IMR-90 (cell line): ENCODE measurements around the gene NUDT8. TPM values are rescaled to one million over a fixed set of nuclear protein-coding genes. Genes with fewer than 3 reads are reported as not detected.

Experiments
- ATAC-seq: fragments of 200-7000 bp; cut with Tn5 transposase; 2 replicates; pipeline ENCODE4 v1.9.1; 2020; ENCODE audit warnings: low read depth, mild to moderate bottlenecking, moderate library complexity
- BruUV-seq: library from RNA; stranded (reverse); fragments of 400-500 nt; replicated peaks from 2 replicates; lab custom pipeline; 2021; lab: Mats Ljungman, UMichigan
- CTCF ChIA-PET: fragments of 300-600 bp; formaldehyde crosslinking; extraction: SDS; loops from one replicate; lab custom pipeline; 2021; ENCODE audit warnings: antibody characterized with exemption; lab: Yijun Ruan, JAX
- POLR2A ChIA-PET: fragments of 300-600 bp; sonication (Branson Sonifier 250); formaldehyde crosslinking; loops from one replicate; lab custom pipeline; 2022; ENCODE audit warnings: antibody characterized with exemption; ENCODE audit not compliant: unreplicated experiment; lab: Charles Lee
- DNase-seq: peaks from one replicate; pipeline ENCODE4 v3.0.0; 2013
- H2AFZ ChIP-seq: replicated peaks from 2 replicates; pipeline ENCODE3; 2013; ENCODE audit warnings: low read length, mild to moderate bottlenecking; ENCODE audit not compliant: poor library complexity
- H2AK5ac ChIP-seq: 2 replicates; pipeline ENCODE4 v1.6.1; 2013; ENCODE audit warnings: low read depth, low read length, inconsistent platforms
- H2AK9ac ChIP-seq: replicated peaks from 2 replicates; pipeline ENCODE3; 2013; ENCODE audit warnings: mild to moderate bottlenecking, low read depth, low read length, moderate library complexity; ENCODE audit not compliant: poor library complexity
- H2BK120ac ChIP-seq: 2 replicates; pipeline ENCODE4 v1.6.1; 2013; ENCODE audit warnings: low read depth, low read length, inconsistent platforms
- H2BK15ac ChIP-seq: 3 replicates; pipeline ENCODE4 v1.6.1; 2013; ENCODE audit warnings: low read depth, low read length, inconsistent platforms
- H2BK20ac ChIP-seq: 2 replicates; pipeline ENCODE4 v1.6.1; 2013; ENCODE audit warnings: low read depth, mild to moderate bottlenecking, inconsistent platforms, low read length, moderate library complexity
- H2BK5ac ChIP-seq: 2 replicates; pipeline ENCODE4 v1.6.1; 2013; ENCODE audit warnings: mild to moderate bottlenecking, low read depth, low read length, inconsistent platforms; ENCODE audit not compliant: poor library complexity, severe bottlenecking
- H3K14ac ChIP-seq: replicated peaks from 2 replicates; pipeline ENCODE4 v1.6.1; 2013; ENCODE audit warnings: low read depth, low read length, inconsistent platforms
- H3K18ac ChIP-seq: 2 replicates; pipeline ENCODE4 v1.6.1; 2013; ENCODE audit warnings: low read depth, low read length, control low read depth
- H3K23ac ChIP-seq: 2 replicates; pipeline ENCODE4 v1.6.1; 2013; ENCODE audit warnings: low read depth, low read length, inconsistent platforms
- H3K27ac ChIP-seq: 2 replicates; pipeline ENCODE4 v1.5.1; 2013; ENCODE audit warnings: mild to moderate bottlenecking, control low read depth, low read length; ENCODE audit not compliant: insufficient read depth
- H3K27me3 ChIP-seq: 2 replicates; pipeline ENCODE4 v1.6.1; 2013; ENCODE audit warnings: low read length; ENCODE audit not compliant: control insufficient read depth, insufficient read depth
- H3K36me3 ChIP-seq: 2 replicates; pipeline ENCODE4 v1.6.1; 2013; ENCODE audit warnings: low read length, mixed read lengths; ENCODE audit not compliant: control insufficient read depth, insufficient read depth
- H3K4ac ChIP-seq: 2 replicates; pipeline ENCODE4 v1.6.1; 2013; ENCODE audit warnings: low read depth, low read length, inconsistent platforms
- H3K4me1 ChIP-seq: 2 replicates; pipeline ENCODE4 v1.6.1; 2013; ENCODE audit warnings: low read length, mixed read lengths; ENCODE audit not compliant: control insufficient read depth, insufficient read depth
- H3K4me2 ChIP-seq: 2 replicates; pipeline ENCODE4 v1.6.1; 2013; ENCODE audit warnings: low read depth, mild to moderate bottlenecking, control low read depth, low read length, moderate library complexity
- H3K4me3 ChIP-seq: 2 replicates; pipeline ENCODE4 v1.5.1; 2013; ENCODE audit warnings: low read depth, mild to moderate bottlenecking, control low read depth, low read length, moderate library complexity; ENCODE audit not compliant: insufficient read depth
- H3K56ac ChIP-seq: 2 replicates; pipeline ENCODE4 v1.6.1; 2013; ENCODE audit warnings: low read length, inconsistent platforms; ENCODE audit not compliant: insufficient read depth; ENCODE audit errors: extremely low read depth
- H3K79me1 ChIP-seq, 2 experiments: 2 replicates each; pipeline ENCODE4 v1.6.1; 2013; ENCODE audit warnings: low read length in 2 of 2, inconsistent platforms in 1 of 2, low read depth in 1 of 2
- H3K9ac ChIP-seq: 2 replicates; pipeline ENCODE4 v1.6.1; 2013; ENCODE audit warnings: low read depth, low read length, control low read depth
- H3K9me1 ChIP-seq: 2 replicates; pipeline ENCODE4 v1.6.1; 2013; ENCODE audit warnings: low read length, inconsistent platforms; ENCODE audit not compliant: insufficient read depth
- H3K9me3 ChIP-seq: 2 replicates; pipeline ENCODE4 v1.6.1; 2013; ENCODE audit warnings: low read length; ENCODE audit not compliant: control insufficient read depth, insufficient read depth
- H4K20me1 ChIP-seq: 2 replicates; pipeline ENCODE4 v1.6.1; 2013; ENCODE audit warnings: low read length, inconsistent platforms; ENCODE audit not compliant: insufficient read depth
- H4K5ac ChIP-seq: 2 replicates; pipeline ENCODE4 v1.6.1; 2013; ENCODE audit warnings: mild to moderate bottlenecking, low read depth, low read length, control low read depth
- H4K8ac ChIP-seq, 2 experiments: 2 replicates each; pipeline ENCODE4 v1.6.1; 2013; ENCODE audit warnings: low read depth in 2 of 2, low read length in 2 of 2, control low read depth in 1 of 2, inconsistent platforms in 1 of 2
- H4K91ac ChIP-seq: 2 replicates; pipeline ENCODE4 v1.6.1; 2013; ENCODE audit warnings: low read depth, low read length, inconsistent platforms; ENCODE audit not compliant: insufficient read depth
- BHLHE40 ChIP-seq: fragments of 150-350 bp; IDR thresholded peaks from 2 replicates; pipeline ENCODE4 v1.6.1; 2016; ENCODE audit warnings: mild to moderate bottlenecking, low read depth, low read length
- CEBPB ChIP-seq: IDR thresholded peaks from 2 replicates; pipeline ENCODE4 v1.6.1; 2012; ENCODE audit warnings: low read depth, low read length, improper control_type of control experiment
- FOS ChIP-seq: fragments of 150-350 bp; IDR thresholded peaks from 2 replicates; pipeline ENCODE4 v1.6.1; 2016; ENCODE audit warnings: low read depth, low read length
- MXI1 ChIP-seq: IDR thresholded peaks from 2 replicates; pipeline ENCODE4 v1.6.1; 2012; ENCODE audit warnings: low read depth, mild to moderate bottlenecking, low read length, moderate library complexity, borderline replicate concordance
- NFE2L2 ChIP-seq: fragments of 150-350 bp; IDR thresholded peaks from 2 replicates; pipeline ENCODE4 v1.6.1; 2016; ENCODE audit warnings: low read depth, mild to moderate bottlenecking, low read length
- POLR2A ChIP-seq: IDR thresholded peaks from 2 replicates; pipeline ENCODE4 v1.6.1; 2012; ENCODE audit warnings: mild to moderate bottlenecking, low read depth, low read length
- RAD21 ChIP-seq: IDR thresholded peaks from 2 replicates; pipeline ENCODE4 v1.6.1; 2012; ENCODE audit warnings: low read length, improper control_type of control experiment
- RCOR1 ChIP-seq: IDR thresholded peaks from 2 replicates; pipeline ENCODE4 v1.6.1; 2012; ENCODE audit warnings: mild to moderate bottlenecking, low read length, improper control_type of control experiment; ENCODE audit not compliant: insufficient replicate concordance
- RFX5 ChIP-seq: IDR thresholded peaks from 2 replicates; pipeline ENCODE4 v1.8.0; 2012; ENCODE audit warnings: low read depth, mild to moderate bottlenecking, low read length, moderate library complexity
- SMC3 ChIP-seq: fragments of 150-350 bp; IDR thresholded peaks from 2 replicates; pipeline ENCODE4 v1.6.1; 2016; ENCODE audit warnings: low read depth, mild to moderate bottlenecking, antibody characterized with exemption, low read length, moderate library complexity
- WGBS, 2 experiments: methylation state at CpG; one replicate each; pipeline versions ENCODE4 v1.1.5 to v1.1.7; 2013; ENCODE audit warnings: missing lambda C conversion rate in 2 of 2; ENCODE audit not compliant: insufficient read length in 1 of 2; ENCODE audit errors: extremely low coverage in 2 of 2; 5-methylcytosine and 5-hydroxymethylcytosine counted together
- dilution Hi-C: fragments of 300-500 bp; cut with HindIII; formaldehyde crosslinking; loops from one replicate; pipeline ENCODE4 v1.14.3; 2018; ENCODE audit warnings: low sequenced_read_pairs; ENCODE audit not compliant: unreplicated experiment
- in situ Hi-C: fragments of 300-500 bp; cut with MboI; formaldehyde crosslinking; loops from 3 replicates; pipeline ENCODE4 v1.14.3; 2019; ENCODE audit warnings: low sequenced_read_pairs, inconsistent platforms, mixed read lengths
- intact Hi-C: fragments of 100-400 bp; cut with micrococcal nuclease; formaldehyde crosslinking; loops from 2 replicates; pipeline ENCODE4 v1.10.0; 2022
- polyA plus RNA-seq, 3 experiments: library from polyadenylated mRNA; depleted of rRNA; stranded (reverse); fragments of >200 nt; gene quantifications; 2 replicates each; pipeline ENCODE4 v1.2.3, GENCODE V29; 2012; ENCODE audit warnings: low replicate concordance in 1 of 3
- total RNA-seq: library from RNA; depleted of rRNA; stranded (reverse); fragments of >200 nt; gene quantifications from 2 replicates; pipeline ENCODE4 v1.2.3, GENCODE V29; 2012
- TF ChIP-seq, protein P1 (sequence below): fragments of 150-350 bp; IDR thresholded peaks from 2 replicates; pipeline ENCODE4 v1.6.1; 2017; ENCODE audit warnings: mild to moderate bottlenecking, antibody characterized with exemption, low read length, low read depth
- TF ChIP-seq, protein P2 (sequence below): fragments of 150-350 bp; IDR thresholded peaks from 2 replicates; pipeline ENCODE4 v1.6.1; 2016; ENCODE audit warnings: low read depth, mild to moderate bottlenecking, low read length, moderate library complexity, borderline replicate concordance

The NUDT8 gene
- total and polyA plus RNA-seq, 2 of the 4 experiments (the other 2 are of a cell fraction), result 1.4 to 2.5 TPM

DNA sequence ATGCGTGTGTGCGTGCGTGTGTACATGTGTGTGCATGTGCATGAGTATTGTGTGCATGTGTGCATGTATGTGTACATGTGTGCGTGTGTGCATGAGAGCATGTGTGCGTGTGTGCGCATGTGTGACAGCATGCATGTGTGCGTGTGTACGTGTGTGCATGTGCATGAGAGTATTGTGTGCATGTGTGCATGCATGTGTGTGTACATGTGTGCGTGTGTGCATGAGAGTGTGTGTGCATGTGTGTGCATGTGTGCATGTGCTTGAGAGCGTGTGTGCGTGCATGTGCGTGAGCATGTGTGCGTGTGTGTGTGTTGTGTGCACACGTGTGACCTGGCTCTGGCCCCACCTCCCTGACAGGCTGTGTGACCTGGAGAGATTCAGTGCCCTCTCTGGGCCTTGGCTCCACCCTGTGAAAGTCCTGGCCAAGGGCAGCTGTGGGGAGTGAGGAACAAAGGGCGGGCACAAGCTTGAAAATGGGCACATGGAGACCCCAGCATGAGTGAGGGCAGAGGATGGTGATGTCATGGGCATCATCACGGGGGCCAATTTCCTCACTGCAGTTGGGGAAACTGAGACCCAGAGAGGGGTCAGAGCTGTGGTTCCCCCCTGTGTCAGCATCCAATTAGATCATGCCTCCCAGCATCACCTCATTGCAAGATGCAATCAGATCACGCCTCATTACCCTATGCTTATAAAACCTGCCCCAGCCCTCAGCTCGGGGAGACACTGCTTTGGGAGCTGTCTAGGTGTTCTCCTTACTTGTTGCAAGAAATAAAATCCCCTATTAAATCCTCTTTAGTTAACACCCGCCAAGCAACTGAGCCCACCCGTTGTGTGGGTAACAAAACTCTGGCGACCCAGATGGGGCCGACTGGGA, 20.1 kb upstream of the NUDT8 start (continued):
- TF ChIP-seq NFE2L2, result no peak

DNA sequence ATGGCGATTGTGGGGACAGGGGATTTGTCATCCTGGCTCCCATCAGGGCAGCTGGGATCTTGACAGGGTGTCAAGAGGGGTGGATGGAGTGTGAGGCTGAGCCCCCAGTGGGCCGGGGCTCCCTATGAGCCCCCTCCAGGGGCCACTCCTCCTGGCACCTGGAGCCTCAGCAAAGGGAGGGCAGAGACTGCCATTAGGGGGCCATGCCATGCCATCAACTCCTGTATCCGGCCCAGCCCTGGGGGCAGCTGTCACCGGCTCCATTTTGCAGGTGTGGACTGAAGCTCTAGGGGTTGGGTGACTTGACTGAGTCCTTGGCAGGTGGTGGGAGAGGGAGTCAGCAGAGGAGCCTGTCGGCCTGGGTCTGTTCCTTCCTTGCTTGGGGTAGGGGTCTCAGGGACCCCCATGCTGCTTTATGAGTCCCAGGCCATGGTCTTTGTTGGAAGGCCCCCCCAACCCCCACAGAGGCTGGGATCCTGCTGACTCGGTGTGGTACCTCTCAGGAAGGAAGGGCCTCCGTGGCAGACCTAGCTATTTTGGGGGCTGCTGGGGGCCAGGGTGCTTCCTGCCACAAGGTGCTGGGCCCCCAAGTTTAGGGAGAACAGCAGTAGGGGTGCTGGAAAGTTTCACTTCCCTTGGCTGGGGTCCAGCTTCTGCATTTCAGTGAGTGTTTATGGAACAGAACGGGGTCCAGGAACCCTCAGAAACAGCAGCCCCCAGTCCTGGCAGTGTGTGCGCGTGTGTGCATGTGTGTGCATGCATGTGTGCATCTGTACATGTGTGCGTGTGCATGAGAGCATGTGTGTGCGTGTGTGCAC, 19.3 kb upstream of the NUDT8 start:
- ChIA-PET CTCF (no interaction called here), POLR2A (no interaction called here)
- dilution Hi-C loops, result no loop called here
- Histone ChIP-seq H3K27me3 (peaks cover 15% of the 10 kb centered on the region), H2BK20ac (no peak overlapping the region), H3K4me1 (no peaks in the 10 kb centered on the region), H2BK120ac (no peak overlapping the region), H3K9me1 (peaks cover 7% of the 10 kb centered on the region; the same call in 1 of the 2 replicates), H3K4ac (no peak overlapping the region), H3K9me3 (no peaks in the 10 kb centered on the region; the same call in 1 of the 2 replicates), H4K8ac (no peak overlapping the region), H3K14ac (no peak overlapping the region), H2AK9ac (no peak overlapping the region), H4K20me1 (0 out of 2 replicates have a peak, but pooled peaks cover 4% of the 10 kb centered on the region), H3K27ac (no peak overlapping the region), H3K18ac (no peak overlapping the region), H2AK5ac (no peak overlapping the region), H3K79me1 (no peaks in the 10 kb centered on the region), H3K56ac (no peak overlapping the region), H3K23ac (no peak overlapping the region), H3K4me3 (no peak overlapping the region), H2BK5ac (no peak overlapping the region), H3K4me2 (no peak overlapping the region), H4K5ac (no peak overlapping the region), H4K91ac (no peak overlapping the region), H2AFZ (no peak overlapping the region), H3K36me3 (no peaks in the 10 kb centered on the region), H2BK15ac (no peak overlapping the region), H3K9ac (no peak overlapping the region)
- in situ Hi-C loops, result no loop called here
- DNase-seq (no peak), ATAC-seq (no peak)
- intact Hi-C loops, result loop anchor here (10.0 kb wide), 1 partner anchor 146 kb away; no protein-coding TSS in a partner anchor
- BruUV-seq, result no TSS peak
- TF ChIP-seq POLR2A (no peak), NFE2L2 (no peak), SMC3 (no peak), BHLHE40 (no peak), RAD21 (no peak), MXI1 (no peak), FOS (no peak), RCOR1 (no peak), RFX5 (no peak), CEBPB (no peak)
- TF ChIP-seq, protein P1, sequence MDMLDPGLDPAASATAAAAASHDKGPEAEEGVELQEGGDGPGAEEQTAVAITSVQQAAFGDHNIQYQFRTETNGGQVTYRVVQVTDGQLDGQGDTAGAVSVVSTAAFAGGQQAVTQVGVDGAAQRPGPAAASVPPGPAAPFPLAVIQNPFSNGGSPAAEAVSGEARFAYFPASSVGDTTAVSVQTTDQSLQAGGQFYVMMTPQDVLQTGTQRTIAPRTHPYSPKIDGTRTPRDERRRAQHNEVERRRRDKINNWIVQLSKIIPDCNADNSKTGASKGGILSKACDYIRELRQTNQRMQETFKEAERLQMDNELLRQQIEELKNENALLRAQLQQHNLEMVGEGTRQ, result no peak
- TF ChIP-seq, protein P2, sequence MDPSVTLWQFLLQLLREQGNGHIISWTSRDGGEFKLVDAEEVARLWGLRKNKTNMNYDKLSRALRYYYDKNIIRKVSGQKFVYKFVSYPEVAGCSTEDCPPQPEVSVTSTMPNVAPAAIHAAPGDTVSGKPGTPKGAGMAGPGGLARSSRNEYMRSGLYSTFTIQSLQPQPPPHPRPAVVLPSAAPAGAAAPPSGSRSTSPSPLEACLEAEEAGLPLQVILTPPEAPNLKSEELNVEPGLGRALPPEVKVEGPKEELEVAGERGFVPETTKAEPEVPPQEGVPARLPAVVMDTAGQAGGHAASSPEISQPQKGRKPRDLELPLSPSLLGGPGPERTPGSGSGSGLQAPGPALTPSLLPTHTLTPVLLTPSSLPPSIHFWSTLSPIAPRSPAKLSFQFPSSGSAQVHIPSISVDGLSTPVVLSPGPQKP, result no peak
- 67% methylated on average over 5 of the region's 12 CpGs; no CpG with 5 or more reads in 1 of the 2 experiments for WGBS, 2 experiments
